CD4-positive, alpha-beta T cell treated with Interleukin-15 for 4 hours (primary cell): ENCODE data around the gene OTX1.

ENCODE experiments used
- DNase-seq: peaks from one replicate; pipeline ENCODE4 v3.0.0-alpha.2; 2020; ENCODE audit warnings: low spot score

Gene OTX1

GRCh38 chr2:63047321-63048279 is 3.0 kb upstream of the OTX1 start:
- no peak for DNase-seq

GRCh38 chr2:63048367-63049171 is 2.1 kb upstream of the OTX1 start:
- no peak for DNase-seq

GRCh38 chr2:63049211-63049969 is 1.2 kb upstream of the OTX1 start:
- DNase-seq, result no peak

- no peak for DNase-seq
These were observed 678 bp upstream of the OTX1 start for GRCh38 chr2:63049970-63050333.

DNA sequence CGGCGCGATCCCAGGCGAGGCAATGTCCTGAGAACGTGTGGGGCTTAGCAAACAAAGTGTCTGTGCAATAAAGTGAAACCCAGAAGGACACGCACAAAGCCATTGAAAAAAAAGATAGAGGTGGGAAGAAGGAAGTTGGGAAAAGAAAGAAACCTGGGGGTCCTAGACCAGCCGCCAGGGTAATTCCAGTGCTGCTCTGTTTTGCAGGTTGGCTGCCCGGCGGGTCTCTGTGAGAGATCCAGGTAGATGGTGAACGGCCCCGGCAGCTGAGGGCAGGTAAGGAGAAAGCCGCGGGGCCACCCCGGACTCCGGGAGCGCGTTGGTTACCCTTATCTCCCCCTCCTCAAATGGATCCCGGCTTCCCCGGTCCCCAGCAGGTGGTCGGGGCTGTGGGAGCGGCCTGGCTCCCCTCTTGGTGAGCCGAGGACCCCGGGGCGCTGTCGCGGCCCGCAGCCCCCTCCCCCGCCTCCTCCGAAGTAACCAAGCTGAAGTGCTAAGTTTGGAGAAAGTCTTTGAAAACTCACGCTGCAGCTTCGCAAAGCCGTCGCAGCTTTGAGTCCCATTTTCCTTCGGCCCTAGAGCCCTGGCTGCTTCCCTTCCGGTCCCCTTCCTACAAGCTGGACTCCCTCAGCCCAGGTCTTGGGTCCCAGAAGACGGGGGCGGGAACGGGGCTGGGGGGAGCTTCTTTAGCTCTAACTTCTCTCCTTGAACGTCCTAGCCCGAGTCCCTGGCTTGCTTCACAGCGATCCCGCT is 588 bp downstream of the OTX1 start:
- no peak for DNase-seq

DNA sequence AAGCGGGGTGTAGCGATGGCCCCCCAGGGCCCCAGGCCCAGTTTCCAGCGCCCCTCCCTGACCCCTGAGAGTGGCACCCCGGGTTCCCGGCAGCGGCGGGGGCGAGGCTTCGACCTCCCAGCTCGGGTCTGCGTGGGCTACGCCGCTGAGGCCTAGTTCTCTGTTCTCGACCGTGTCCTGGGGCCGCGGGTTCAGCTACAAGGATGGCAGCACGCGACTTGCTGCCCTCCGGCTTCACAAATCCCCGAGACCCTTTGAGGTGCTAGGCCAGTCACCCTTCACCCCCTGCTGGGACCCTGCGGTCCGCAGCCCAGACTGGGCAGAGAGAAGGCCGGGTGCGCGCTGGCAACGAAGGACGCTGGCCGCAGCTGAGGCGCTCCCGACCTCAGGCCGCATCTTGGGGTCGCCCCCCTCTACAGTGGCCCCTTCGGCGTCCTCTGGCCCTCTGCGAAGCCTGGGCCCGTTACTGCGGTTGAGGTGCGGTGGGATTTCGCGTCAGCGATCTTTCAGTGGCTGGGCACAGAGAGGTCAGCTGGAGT is 1.2 kb downstream of the OTX1 start:
- no peak for DNase-seq

- DNase-seq, result no peak
These were observed 1.9 kb downstream of the OTX1 start for GRCh38 chr2:63052411-63053080.

- DNase-seq, result no peak
These were observed 2.7 kb downstream of the OTX1 start for GRCh38 chr2:63053081-63053888.

DNA sequence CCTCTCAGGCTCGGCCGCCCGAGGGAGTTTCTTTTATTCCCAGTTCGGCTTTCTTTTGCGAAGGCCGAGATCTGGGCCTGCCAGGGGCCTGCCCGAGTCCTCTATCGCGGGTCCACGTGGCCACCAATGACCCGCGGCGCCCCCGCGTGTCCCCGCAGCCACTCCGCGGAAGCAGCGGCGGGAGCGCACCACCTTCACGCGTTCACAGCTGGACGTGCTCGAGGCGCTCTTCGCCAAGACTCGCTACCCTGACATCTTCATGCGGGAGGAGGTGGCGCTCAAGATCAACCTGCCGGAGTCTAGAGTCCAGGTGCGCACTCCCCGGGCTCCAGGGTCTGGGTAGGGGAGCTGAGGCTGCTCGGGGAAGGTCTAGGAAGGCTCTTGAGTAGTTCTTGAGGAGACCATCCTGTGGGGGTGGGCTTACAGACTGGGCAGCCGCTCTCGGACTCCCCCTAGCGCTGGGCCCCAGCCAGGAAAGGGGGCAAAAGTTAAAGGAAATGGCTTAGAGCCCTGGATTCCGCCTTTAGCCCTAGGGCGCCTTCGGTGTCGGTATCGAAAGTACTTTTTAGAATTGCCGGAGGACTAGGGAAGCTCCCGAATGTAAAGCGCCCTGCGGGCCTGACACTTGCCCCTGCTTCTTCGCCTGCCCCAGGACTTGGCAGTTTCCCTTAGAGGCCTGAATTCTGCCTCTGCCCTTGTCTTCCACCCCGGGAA is 3.4 kb downstream of the OTX1 start:
- DNase-seq, result no peak

DNA sequence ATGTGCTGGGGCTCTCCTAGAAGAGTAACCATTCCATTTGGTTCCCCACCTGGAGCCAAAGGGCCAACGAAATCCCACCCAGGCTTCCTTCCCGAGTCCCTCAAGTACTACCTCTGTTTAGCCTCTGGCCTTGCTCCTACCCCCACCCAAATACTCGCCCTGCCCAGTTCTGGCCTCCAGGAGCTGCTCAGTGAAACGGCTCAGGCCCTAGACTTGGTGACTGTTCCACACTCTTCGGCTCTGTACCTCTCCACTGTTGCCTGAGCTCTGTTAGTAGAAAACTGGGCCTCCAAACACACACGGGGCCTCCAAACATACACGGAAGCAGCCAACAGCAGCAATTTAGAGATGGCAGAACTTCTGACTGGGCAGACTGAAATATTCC is 4.2 kb downstream of the OTX1 start:
- no peak for DNase-seq

- DNase-seq, result no peak
These were observed 4.8 kb downstream of the OTX1 start for GRCh38 chr2:63055226-63056106.

DNA sequence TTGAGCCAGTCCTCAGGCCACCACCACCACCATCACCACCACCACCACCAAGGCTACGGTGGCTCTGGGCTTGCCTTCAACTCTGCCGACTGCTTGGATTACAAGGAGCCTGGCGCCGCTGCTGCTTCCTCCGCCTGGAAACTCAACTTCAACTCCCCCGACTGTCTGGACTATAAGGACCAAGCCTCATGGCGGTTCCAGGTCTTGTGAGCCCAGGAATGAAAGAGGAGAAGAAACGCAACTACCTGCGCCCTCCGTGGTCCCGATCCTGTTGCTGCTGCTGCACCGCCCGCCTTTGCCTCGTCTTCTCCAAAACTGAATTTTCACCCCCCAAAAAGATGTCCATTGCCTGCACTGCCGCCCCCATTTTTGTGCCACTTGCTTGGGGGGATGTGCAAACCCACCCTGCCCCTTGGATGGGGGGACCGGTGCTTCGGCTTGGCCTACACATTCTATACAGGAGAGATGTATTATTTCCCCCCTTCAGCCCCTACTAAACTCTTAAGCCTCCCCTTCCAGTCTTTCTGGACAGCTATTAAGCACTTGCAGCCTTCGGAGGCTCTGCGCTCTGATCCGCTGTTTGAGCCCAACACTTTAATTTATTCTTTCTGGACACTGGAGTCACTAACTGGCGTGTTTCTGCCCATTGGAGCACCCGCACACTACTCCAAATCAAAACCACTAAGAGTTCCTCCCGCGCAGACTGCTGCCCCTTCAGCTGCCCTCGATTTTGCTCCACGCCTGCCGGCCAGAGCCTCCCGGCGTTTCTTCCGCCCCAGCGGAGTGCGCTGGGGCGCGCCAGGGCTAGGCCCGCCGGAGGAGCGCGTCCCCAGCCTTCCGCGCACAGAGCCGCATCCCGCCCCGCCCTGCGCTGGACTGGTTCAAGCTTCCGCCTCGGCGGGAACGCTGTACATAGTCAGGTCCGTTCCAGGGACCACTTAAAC is 5.7 kb downstream of the OTX1 start:
- no peak for DNase-seq

DNA sequence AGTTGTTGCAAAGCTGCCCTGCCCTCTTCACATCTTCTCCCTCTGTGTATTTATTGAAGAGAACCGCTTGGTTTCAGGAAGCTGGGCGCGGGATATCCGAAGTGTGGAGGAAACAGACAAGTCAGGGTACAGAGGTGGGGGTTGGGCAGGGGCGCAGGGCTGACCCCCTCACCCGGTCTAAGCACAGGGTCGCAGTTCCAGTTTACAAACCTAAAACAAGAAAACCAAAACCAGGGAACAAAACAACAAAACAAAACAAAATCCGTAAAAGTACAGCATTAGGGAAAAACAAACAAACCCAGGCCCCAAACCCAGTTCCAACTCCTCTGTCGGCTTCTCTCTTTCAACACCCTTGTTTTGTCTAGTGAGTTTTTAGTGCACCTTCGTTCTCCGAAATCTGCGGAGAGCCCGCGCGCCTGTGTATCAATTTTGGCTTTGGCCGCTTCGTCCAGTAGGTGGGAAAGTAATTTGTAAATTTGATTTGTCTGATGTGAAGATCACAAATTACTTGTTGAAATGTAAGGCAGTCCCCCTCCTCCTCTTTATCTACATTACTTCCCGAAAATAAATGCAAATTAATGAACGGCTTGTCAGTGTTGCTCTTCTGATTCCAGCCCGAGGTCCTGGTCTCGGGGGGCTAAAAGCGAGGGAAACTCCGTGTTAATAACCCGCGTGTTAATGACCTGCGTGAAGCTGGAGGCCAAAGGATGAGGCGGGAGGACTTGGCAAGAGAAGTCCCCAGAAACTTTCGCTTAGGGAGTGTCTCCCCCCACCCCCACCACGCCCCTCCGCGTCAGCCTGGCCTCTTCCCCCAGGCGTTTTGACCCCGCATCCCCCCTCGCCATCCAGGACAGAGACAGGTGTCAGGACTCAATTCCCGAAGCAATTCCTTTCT is 6.9 kb downstream of the OTX1 start:
- DNase-seq, result no peak

GRCh38 chr2:63058144-63058920 is 7.7 kb downstream of the OTX1 start:
- DNase-seq, result no peak
